ENCODE results near the gene MRPL34.

Gene MRPL34

DNA sequence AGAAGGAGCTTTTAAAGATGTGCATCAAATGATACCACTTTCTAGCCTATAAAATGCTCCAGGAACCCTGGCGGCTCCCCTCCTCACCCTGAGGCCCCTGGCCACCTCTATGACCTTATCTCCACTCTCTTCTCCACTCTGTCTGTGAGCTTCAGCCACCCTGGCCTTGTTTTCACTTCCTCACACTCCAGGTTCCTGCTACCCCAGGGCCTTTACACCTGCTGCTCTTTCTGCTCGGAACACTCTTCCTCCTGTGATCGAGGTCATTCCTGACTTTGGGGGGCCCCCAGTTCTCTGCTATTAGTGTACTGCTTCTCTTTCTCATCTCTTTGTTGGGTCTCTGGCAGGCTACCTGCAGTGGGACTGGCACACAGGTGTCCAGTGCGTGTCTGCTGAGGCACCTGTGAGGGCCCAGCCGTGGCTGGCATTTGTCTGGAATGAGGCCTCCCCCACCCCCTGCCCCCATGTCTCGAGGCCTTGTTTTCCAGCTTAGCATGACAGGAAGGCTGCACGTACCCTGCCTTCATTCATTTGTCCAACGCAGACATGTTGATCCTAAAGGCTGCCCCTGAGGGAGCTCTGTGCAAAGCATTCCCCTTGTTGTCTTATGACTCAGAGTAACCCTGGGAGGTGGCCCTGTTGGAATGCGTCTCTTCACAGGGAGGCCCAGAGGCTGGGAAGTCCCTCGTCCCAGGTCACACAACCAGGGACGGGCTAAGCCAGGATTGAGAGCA is 6.0 kb downstream of the MRPL34 start:
- TF ChIP-seq ZNF274 (IDR thresholded peaks at IDR 0.05; ENCODE audit: low read depth, low read length): no peak
- H3K4me3 ChIP-seq (ENCODE audit: low read length): no peak overlapping the region

DNA sequence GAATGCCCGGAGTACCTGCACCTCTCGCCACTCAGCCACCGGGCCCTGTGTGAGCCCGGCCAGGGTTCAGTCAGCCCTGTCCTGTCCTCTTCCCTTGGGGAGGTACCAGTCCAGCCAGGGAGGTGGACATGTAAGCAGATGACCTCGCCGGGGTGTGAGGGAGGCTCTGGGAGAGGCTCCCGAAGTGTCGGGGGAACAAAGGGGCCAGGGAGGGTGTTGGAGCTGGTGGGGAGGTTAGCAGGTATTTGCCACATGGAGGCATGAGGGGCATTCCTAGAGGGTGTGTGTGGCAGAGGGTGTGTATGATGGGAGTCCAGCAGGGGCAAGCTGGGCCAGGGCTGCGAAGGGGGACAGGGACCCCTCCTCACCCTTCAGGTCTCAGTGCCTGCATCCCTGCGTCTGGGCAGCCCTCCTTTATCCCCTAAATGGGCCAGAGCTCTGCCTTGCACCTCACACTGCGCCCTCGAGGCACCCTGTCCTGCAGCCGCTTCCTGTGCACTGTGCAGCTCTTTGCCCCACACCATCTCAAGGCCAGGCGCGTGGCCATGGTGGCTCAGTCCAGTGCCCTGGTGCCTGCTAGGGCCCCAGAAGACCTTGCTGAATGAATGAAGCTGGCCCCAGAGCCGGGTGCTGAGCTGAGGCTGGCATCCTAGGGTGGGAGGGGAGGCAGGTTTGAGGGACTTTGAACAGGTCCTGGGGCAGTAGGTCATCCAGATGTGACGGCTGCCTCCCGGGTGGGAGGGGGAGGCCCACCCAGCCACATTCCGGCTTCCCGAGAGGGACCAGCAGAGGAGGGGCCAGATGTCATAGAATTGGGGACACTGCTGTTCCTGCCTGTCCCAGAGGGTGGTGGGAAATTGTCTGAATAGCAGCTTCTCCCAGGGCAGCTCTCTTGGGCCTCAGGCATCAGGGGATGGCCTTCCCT is 6.8 kb downstream of the MRPL34 start:
- no peak overlapping the region for H3K4me3 ChIP-seq (ENCODE audit: low read length)

DNA sequence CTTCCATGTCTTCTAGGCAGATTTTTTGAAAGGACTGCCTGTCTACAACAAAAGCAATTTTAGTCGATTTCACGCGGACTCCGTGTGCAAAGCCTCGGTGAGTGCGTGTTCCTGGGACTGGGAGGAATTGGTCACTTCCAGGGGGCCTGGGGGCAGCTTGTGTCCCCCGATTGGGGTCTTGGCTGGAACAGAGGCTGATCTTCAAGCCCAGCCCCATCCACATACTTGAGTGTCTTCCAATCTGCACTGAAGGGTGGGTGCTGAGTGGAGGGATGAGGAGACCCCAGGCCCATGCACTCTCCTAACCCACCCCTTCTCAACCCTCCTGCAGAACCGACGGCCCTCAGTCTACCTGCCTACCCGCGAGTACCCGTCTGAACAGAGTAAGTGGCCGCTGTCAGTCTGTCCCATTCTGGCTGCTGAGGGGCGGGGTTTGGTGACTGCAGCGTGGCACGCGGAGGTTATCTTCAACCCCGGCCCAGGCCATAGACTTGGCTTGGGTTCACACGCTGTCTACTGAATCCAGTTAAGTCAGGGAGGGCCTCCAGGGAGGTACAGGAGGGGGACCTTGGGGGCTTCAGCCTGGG is 8.4 kb downstream of the MRPL34 start:
- TF ChIP-seq ZNF274 (IDR thresholded peaks at IDR 0.05; ENCODE audit: low read depth, low read length): no peak
- no peak overlapping the region for H3K4me3 ChIP-seq (ENCODE audit: low read length)

More for the DNA sequence above, 6.8 kb downstream of the MRPL34 start:
- TF ChIP-seq ZNF274 (IDR thresholded peaks at IDR 0.05; ENCODE audit: low read depth, low read length): no peak

DNA sequence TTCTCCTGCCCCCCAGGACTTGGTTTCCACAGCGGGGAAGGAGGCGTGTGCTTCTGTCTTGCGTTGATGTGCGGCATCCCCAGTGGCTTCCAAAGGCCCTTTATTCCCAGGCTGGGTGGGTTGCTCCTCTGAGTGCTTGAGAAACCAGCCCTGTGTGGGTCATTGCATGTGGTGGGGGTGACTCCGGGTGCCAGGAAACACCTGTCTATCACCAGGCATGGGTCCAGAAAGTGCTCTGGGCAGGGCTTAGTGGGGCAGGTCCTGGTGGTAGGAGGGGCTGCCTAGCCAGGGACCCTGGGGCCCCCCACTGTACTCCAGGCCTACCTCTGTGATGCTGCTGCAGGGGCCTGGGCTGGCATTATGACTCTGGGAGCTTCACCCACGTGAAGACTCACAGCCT is 13.3 kb downstream of the MRPL34 start:
- no peak for TF ChIP-seq ZNF274 (IDR thresholded peaks at IDR 0.05; ENCODE audit: low read depth, low read length)

DNA sequence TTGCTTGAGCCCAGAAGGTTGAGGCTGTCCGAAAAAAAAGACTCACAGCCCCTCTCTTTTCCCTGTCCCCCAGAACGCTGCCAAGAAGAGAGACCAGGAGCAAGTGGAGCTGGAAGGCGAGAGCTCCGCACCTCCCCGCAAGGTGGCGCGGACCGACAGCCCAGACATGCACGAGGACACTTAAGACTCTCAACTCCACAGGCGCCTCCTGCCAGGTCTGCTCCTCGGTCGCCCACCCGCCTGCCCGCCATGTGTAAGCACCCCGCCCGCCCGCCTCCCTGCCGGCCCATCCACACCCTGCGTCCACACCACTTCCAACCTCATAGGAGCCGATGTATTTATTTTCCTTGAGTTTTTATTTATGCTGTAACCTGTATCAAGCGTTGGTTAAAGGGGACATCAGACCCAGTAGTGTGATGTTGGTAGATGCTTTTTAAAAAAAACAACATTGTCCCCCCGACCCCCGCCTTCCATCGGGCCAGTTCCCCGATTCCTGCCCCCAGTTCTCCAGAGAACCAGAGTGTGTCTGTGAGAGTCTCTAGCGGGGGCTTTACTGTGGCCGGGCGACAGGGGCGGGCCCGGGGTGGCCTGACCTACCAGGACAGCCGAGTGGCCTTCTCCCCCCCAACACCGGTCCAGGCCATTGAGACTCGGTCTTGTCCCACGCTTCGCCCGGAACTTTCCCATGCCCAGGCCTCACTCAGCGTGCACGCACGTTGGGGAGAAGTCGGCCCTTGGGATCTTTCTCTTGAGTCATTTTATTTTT is 14.0 kb downstream of the MRPL34 start:
- H3K4me3 ChIP-seq (ENCODE audit: low read length): no peak overlapping the region
- no peak for TF ChIP-seq ZNF274 (IDR thresholded peaks at IDR 0.05; ENCODE audit: low read depth, low read length)

More for the DNA sequence above, 13.3 kb downstream of the MRPL34 start:
- no peak overlapping the region for H3K4me3 ChIP-seq (ENCODE audit: low read length)

DNA sequence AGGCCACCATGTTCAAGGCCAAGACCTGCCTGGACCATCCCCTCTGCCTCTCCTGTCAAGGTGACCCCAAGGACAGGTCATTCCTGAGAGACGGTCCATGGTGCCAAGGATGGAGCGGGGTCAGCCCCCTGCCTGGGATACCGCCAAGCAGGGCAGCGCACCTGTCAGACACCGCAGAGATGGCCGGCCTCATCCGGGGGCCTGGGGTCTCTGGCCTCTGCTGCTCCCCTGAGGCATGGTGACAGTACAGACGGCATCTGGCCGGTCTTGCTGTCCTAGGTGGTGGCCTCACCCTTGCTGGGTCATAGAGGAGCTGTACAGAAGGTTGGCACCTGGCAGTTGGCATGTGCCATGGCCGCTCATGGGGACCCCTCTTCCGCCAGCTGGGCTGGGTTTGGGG is 14.8 kb downstream of the MRPL34 start:
- H3K4me3 ChIP-seq (ENCODE audit: low read length): no peak overlapping the region
- TF ChIP-seq ZNF274 (IDR thresholded peaks at IDR 0.05; ENCODE audit: low read depth, low read length): no peak

DNA sequence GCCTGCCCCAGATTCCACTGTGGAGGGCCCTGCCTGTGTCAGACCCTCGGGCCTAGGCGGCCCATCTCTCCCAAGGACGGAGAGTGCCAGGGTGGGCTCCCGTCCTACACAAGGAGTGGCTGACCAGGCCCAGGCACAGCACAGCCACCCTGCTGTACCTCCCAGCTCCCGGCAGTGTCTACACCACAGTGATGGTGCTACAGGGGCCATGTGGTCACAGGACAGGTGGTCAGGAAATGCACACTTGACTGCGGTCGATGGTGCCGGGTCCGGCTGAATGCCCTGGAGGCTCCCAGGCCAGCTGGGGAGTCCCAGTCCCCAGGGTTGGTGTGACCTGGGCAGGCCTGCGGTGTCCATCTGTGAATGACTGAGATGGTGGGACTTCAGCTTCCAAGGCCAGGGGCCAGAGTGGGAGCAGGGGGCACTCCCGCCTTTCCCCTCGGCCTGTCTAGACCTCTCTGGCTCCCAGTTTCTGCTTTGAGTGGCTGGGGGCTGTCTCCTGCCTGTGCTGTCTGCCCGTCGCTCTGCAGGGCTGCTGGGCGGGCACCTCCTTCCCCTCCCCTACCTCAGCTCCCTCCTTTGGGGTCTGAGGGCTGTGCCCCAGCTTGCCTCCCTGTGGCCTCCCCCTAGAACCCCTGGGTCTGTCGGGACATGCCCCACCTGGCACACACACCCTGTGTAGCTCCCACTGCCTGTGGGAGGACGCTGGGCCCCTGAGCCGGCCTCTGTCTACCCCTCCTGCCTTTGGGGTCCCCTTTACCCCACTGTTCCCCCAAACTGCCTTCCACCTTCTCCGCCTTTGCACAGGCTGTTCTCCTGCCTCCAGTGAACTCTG is 16.2 kb downstream of the MRPL34 start:
- TF ChIP-seq ZNF274 (IDR thresholded peaks at IDR 0.05; ENCODE audit: low read depth, low read length): no peak
- H3K4me3 ChIP-seq (ENCODE audit: low read length): no peak overlapping the region

DNA sequence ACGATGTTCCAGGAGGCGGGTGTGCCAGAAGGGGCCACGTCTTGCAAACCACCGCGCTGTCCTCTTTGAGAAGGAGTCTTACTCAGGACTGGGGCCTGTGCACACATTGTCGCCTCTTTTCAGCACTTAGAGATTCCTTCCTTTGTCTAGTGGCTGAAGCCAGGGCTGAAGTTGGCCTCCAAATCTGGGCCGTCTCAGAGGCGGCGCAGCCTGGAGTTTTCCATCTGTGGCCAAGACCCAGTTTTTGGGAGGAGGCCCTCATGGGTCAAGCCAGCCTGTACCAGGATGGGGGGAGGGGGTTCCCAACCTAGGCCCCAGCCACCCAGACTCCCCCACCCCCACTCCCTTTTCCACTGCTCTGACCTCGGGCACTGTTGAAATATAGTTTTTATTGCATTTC is 17.2 kb downstream of the MRPL34 start:
- TF ChIP-seq ZNF274 (IDR thresholded peaks at IDR 0.05; ENCODE audit: low read depth, low read length): no peak
- H3K4me3 ChIP-seq (ENCODE audit: low read length): no peak overlapping the region

DNA sequence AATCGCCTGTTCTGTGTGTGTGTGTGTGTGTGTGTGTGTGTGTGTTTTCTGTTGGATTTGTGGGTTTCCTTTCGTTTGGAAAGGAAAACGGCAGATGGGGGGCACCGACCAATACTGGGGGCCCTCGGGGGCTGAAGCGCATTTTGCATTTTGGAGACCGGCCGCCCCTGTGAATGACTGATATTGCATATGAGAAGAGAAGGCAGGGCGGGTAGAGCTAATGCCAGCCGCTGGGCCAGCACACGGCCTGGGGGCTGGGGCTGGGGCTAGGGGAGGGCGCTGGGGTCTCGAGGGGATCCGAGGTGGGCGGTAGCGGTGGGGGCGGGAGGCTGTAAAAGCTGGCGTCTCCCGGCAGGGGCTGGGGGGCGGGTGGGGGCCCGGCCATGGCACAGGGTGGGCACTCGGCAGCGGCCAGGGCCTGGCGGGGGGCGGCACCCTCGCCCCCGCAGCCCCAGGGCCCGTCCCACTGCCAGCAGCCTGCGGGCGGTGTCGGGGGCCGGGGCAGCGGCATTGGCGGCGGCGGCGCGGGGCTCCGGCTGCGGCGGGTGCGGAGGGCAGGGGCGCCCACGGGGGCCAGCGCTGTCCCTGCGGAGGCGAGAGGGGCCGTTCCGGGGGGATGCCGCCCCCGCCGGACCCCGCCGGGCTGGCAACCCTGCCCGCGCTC is 17.8 kb downstream of the MRPL34 start:
- no peak for TF ChIP-seq ZNF274 (IDR thresholded peaks at IDR 0.05; ENCODE audit: low read depth, low read length)
- no peak overlapping the region for H3K4me3 ChIP-seq (ENCODE audit: low read length)

DNA sequence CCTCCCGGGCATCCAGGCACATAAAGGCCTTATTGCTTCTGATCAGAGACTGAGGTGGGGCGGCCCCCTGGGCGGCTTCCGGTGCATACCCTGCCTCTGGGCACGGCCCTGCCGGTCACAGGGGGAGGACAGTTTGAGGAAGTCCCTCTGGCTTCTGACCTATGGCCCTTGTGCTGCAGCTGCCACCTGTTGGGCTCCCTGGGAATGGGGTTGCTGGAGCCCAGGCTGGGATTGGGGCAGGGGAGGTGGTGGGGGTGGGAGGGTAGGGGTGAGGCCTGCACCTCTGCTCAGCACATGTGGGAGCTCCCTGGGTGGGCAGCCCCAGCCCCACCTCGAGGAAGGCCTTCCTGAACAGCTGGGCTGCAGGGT is 18.3 kb downstream of the MRPL34 start:
- no peak for TF ChIP-seq ZNF274 (IDR thresholded peaks at IDR 0.05; ENCODE audit: low read depth, low read length)
- no peak overlapping the region for H3K4me3 ChIP-seq (ENCODE audit: low read length)

DNA sequence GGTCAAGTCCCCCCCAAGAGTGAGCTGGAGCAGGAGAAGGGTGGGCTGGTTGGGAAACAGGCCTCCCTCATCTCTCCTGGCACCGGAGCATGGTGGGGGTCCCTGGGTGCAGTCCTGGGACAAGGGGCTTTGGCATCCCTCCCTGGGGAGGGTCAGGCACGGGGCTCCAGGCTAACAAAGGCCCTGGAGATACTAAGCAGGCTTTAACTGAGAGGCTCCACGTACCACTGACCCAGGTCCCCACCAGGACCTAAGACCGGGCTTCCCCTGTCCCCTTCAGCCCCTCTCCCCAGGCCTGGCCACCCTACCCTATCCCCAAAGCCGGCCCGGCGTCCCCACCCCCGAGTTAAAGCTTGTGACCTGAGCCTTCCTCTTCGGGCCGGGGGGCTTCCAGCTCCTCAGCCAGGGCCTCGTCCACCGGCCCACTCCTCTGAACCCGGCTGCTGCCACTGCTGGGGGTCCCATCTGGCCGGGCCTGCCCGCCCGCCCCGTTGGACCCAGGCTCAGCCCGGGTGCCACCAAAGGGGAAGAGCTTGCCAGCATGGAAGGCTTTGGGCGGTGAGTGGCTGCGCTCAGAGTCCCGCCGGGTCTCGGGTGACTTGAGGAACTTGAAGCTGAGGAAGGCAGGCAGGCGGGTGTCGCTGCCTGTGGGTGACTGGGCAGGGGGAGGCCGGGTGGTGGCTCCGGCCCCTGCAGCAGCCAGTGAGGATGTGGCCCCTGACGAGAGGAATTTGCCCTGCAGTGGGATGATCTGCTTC is 18.9 kb downstream of the MRPL34 start:
- H3K4me3 ChIP-seq (ENCODE audit: low read length): no peak overlapping the region
- TF ChIP-seq ZNF274 (IDR thresholded peaks at IDR 0.05; ENCODE audit: low read depth, low read length): no peak

DNA sequence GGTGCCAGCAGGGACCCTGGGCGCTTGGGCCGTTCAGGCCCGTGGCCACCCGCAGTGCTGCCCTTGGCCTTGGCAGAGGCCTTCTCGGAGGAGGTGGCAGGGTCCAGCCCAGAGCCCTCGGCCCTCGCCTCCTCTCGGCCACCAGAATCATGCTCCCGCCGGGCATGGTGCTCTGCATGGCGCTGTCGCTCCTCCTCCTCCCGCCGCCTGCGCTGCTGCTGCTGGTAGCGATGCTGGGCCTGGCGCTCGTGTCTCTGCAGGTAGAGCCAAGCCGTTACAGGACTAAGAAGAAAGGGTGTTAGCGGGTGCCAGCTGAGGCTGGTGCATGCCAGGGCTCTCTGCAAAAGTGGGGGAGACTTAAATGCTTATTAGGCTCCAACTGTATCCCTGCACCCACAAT is 19.5 kb downstream of the MRPL34 start:
- no peak for TF ChIP-seq ZNF274 (IDR thresholded peaks at IDR 0.05; ENCODE audit: low read depth, low read length)
- H3K4me3 ChIP-seq (ENCODE audit: low read length): no peak overlapping the region

Measured in GM08714 (cell line).